Spleen (tissue), 11 donors: Measurements from ENCODE around the gene SORCS1. TPM values are rescaled to one million over a fixed set of nuclear protein-coding genes. Genes with fewer than 3 reads are reported as not detected.

Experiments used
- DNase-seq: peaks from one replicate; pipeline ENCODE4 v3.0.0-alpha.2; 2020
- H3K27ac ChIP-seq, 8 donors: fragments of 200-600 bp; sonication (generic) in 7 of 8; 1 replicate in 4 of 8; 2 replicates in 4 of 8; pipeline versions ENCODE4 v1.5.0 to v1.8.0; 2016 to 2021; ENCODE audit warnings: inconsistent platforms in 4 of 8, mild to moderate bottlenecking in 4 of 8, moderate library complexity in 1 of 8
- H3K27me3 ChIP-seq, 7 donors: fragments of 200-600 bp; sonication (generic) in 6 of 7; replicated peaks in 1 of 7; 1 replicate in 4 of 7; 2 replicates in 3 of 7; pipeline versions ENCODE4 v1.5.0 to v1.8.0; 2016 to 2021; ENCODE audit warnings: inconsistent platforms in 3 of 7, mild to moderate bottlenecking in 1 of 7
- H3K36me3 ChIP-seq, 6 donors: fragments of 200-600 bp; sonication (generic) in 5 of 6; 1 replicate in 4 of 6; 2 replicates in 2 of 6; pipeline versions ENCODE4 v1.5.0 to v1.8.0; 2016 to 2021; ENCODE audit warnings: inconsistent platforms in 2 of 6
- H3K4me1 ChIP-seq, 6 donors: fragments of 200-600 bp; sonication (generic) in 5 of 6; 1 replicate in 3 of 6; 2 replicates in 3 of 6; pipeline versions ENCODE4 v1.5.0 to v1.8.0; 2016 to 2021; ENCODE audit warnings: inconsistent platforms in 3 of 6
- H3K4me3 ChIP-seq, 8 donors: fragments of 200-600 bp; sonication (generic) in 7 of 8; 1 replicate in 4 of 8; 2 replicates in 4 of 8; pipeline versions ENCODE4 v1.5.0 to v1.8.0; 2016 to 2021; ENCODE audit warnings: inconsistent platforms in 4 of 8, mild to moderate bottlenecking in 4 of 8, moderate library complexity in 2 of 8
- H3K9me3 ChIP-seq, 8 donors: fragments of 200-600 bp; sonication (generic) in 7 of 8; 1 replicate in 4 of 8; 2 replicates in 4 of 8; pipeline versions ENCODE4 v1.5.0 to v1.8.0; 2016 to 2021; ENCODE audit warnings: inconsistent platforms in 4 of 8
- CTCF ChIP-seq, 11 experiments: fragments of 200-600 bp in 7 of 11; fragments of 450-650 bp in 4 of 11; sonication (generic) in 4 of 11; IDR thresholded peaks in 8 of 11; conservative IDR thresholded peaks in 3 of 11; 1 replicate in 7 of 11; 2 replicates in 4 of 11; pipeline versions ENCODE4 v1.4.0 to v1.8.0; 2016 to 2021; ENCODE audit warnings: antibody characterized with exemption in 11 of 11, inconsistent platforms in 4 of 11, mild to moderate bottlenecking in 1 of 11
- POLR2A ChIP-seq, 3 donors: fragments of 450-650 bp; IDR thresholded peaks; one replicate each; pipeline ENCODE4 v1.5.1; 2017; ENCODE audit warnings: antibody characterized with exemption in 3 of 3, mild to moderate bottlenecking in 1 of 3
- POLR2AphosphoS5 ChIP-seq, 3 donors: sonication (generic); formaldehyde crosslinking; IDR thresholded peaks; one replicate each; pipeline ENCODE4 v1.5.1; 2017; ENCODE audit warnings: antibody characterized with exemption in 3 of 3
- WGBS, 5 donors: extraction: QIAGEN DNeasy Blood & Tissue Kit in 3 of 5; methylation state at CpG; one replicate each; pipeline versions ENCODE4 v1.1.5 to v1.1.7; 2013 to 2018; 5-methylcytosine and 5-hydroxymethylcytosine counted together
- intact Hi-C: fragments of 100-400 bp; cut with DNase I; formaldehyde crosslinking; loops from one replicate; pipeline ENCODE4 v1.15.0; 2023; ENCODE audit warnings: low total_unique reads
- polyA plus RNA-seq, 3 donors: library from polyadenylated mRNA; stranded (reverse); fragments of 200-250 nt; gene quantifications; one replicate each; pipeline ENCODE4 v1.2.1, GENCODE V29; 2013
- total RNA-seq, 7 donors: library from RNA; depleted of rRNA in 3 of 7; stranded (reverse); fragments of >200 nt in 3 of 7; fragmentation: NEBNext Ultra II Directional in 4 of 7; extraction: Animal tissue kit (Norgen Biotek cat#: 25700) in 4 of 7; gene quantifications; one replicate each; pipeline versions ENCODE4 v1.1.0 to v1.2.1, GENCODE V29; 2016 to 2021
- donor health status: healthy with polysubstance abuse.
- donor health status: DM: no; HTN: no; CAD: no; lungs with moderate emphysema.
- donor health status: DM: no; HTN: no; CAD: no.
- donor health status: Bipolar disorder and iron deficiency.
- donor health status: healthy.
- donor health status: DM: no; HTN: no; CAD: no.
- donor health status: DM: yes; HTN: yes; CAD: no.

The SORCS1 gene
- total and polyA plus RNA-seq, 10 donors: 0.67 to 2.7 (median 1.6) TPM

DNA sequence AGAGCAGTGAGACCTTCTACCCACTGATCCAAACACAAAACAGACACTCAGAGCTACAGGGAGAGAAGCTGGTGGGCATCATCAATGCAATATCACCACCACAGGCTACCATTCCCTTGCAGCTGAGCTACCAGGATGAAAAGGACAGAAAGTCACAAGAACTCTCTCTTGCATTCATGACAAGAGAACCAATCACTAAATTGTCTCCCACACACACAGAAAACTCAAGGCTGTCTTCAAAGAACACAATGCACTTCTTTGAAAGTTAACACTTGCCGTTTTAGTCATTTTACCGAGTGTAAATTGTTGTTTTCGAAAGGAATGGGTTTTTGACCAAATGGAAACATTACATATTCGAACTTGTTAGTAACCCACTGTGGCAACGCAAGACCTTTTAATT, 626.6 kb downstream of the SORCS1 start:
- no peak for DNase-seq
- no peak overlapping the region for H3K4me3 ChIP-seq
- H3K4me1 ChIP-seq: no peaks in the 10 kb centered on the region
- intact Hi-C loops: no loop called here
- H3K9me3 ChIP-seq: no peaks in the 10 kb centered on the region
- TF ChIP-seq POLR2A (IDR thresholded peaks at IDR 0.05): no peak
- TF ChIP-seq CTCF (IDR thresholded peaks at IDR 0.05 in 8 of 11, conservative IDR thresholded peaks at IDR 0.05 in 3 of 11): no peak
- no peak for TF ChIP-seq POLR2AphosphoS5 (IDR thresholded peaks at IDR 0.05)
- 62 to 76% (median 74%) methylated on average over 5 of the region's 5 CpGs for WGBS, 5 donors
- no peaks in the 10 kb centered on the region for H3K27me3 ChIP-seq
- H3K27ac ChIP-seq: no peak overlapping the region
- H3K36me3 ChIP-seq: no peaks in the 10 kb centered on the region

- WGBS, 5 donors: 67 to 77% (median 72%) methylated on average over 5 of the region's 5 CpGs
- Histone ChIP-seq H3K27ac (no peak overlapping the region), H3K27me3 (no peaks in the 10 kb centered on the region), H3K4me1 (no peaks in the 10 kb centered on the region), H3K36me3 (no peaks in the 10 kb centered on the region), H3K4me3 (no peak overlapping the region), H3K9me3 (no peaks in the 10 kb centered on the region)
- no peak for TF ChIP-seq POLR2AphosphoS5 (IDR thresholded peaks at IDR 0.05)
- TF ChIP-seq CTCF (IDR thresholded peaks at IDR 0.05 in 8 of 11, conservative IDR thresholded peaks at IDR 0.05 in 3 of 11): no peak
- TF ChIP-seq POLR2A (IDR thresholded peaks at IDR 0.05): no peak
- DNase-seq: no peak
- intact Hi-C loops: no loop called here
These were observed 629.1 kb downstream of the SORCS1 start for GRCh38 chr10:106535304-106535953.

GRCh38 chr10:106534441-106534840, 630.1 kb downstream of the SORCS1 start:
- DNase-seq: no peak
- H3K4me1 ChIP-seq: no peaks in the 10 kb centered on the region
- no peaks in the 10 kb centered on the region for H3K9me3 ChIP-seq
- H3K27ac ChIP-seq: no peak overlapping the region
- H3K27me3 ChIP-seq: no peaks in the 10 kb centered on the region
- 73 to 84% (median 82%) methylated on average over 2 of the region's 2 CpGs for WGBS, 5 donors
- TF ChIP-seq POLR2A (IDR thresholded peaks at IDR 0.05): no peak
- TF ChIP-seq POLR2AphosphoS5 (IDR thresholded peaks at IDR 0.05): no peak
- no peak for TF ChIP-seq CTCF (IDR thresholded peaks at IDR 0.05 in 8 of 11, conservative IDR thresholded peaks at IDR 0.05 in 3 of 11)
- intact Hi-C loops: no loop called here
- no peaks in the 10 kb centered on the region for H3K36me3 ChIP-seq
- no peak overlapping the region for H3K4me3 ChIP-seq

GRCh38 chr10:106528702-106529101, 635.8 kb downstream of the SORCS1 start:
- H3K27ac ChIP-seq: no peak overlapping the region
- H3K36me3 ChIP-seq: no peaks in the 10 kb centered on the region
- no peaks in the 10 kb centered on the region for H3K4me1 ChIP-seq
- H3K4me3 ChIP-seq: no peak overlapping the region
- intact Hi-C loops: no loop called here
- H3K27me3 ChIP-seq: no peaks in the 10 kb centered on the region
- DNase-seq: no peak
- 73 to 93% (median 86%) methylated on average over 2 of the region's 2 CpGs for WGBS, 5 donors
- peaks cover 0 to 4% (median 0%) of the 10 kb centered on the region in 8 donors for H3K9me3 ChIP-seq
- TF ChIP-seq CTCF (IDR thresholded peaks at IDR 0.05 in 8 of 11, conservative IDR thresholded peaks at IDR 0.05 in 3 of 11) (no peak), POLR2AphosphoS5 (IDR thresholded peaks at IDR 0.05) (no peak), POLR2A (IDR thresholded peaks at IDR 0.05) (no peak)
